NCI-H510A (cell line): ENCODE data around the gene RTP1.
"Not testable (repeated sequence)": the region's sequence is repeated elsewhere in the genome, so short reads cannot be mapped to it uniquely, and the experiment has no call there.

Experiments used
- DNase-seq: peaks from one replicate; lab custom pipeline; 2025; lab: John Stamatoyannopoulos, UW

RTP1 gene, protein sequence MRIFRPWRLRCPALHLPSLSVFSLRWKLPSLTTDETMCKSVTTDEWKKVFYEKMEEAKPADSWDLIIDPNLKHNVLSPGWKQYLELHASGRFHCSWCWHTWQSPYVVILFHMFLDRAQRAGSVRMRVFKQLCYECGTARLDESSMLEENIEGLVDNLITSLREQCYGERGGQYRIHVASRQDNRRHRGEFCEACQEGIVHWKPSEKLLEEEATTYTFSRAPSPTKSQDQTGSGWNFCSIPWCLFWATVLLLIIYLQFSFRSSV

GRCh38 chr3:187197335-187197649, at the start of gene RTP1:
TSS of gene RTP1 (plus strand) at chr3:187197486. CDS start at chr3:187197516, 30 bp downstream.
- no peak for DNase-seq

DNA sequence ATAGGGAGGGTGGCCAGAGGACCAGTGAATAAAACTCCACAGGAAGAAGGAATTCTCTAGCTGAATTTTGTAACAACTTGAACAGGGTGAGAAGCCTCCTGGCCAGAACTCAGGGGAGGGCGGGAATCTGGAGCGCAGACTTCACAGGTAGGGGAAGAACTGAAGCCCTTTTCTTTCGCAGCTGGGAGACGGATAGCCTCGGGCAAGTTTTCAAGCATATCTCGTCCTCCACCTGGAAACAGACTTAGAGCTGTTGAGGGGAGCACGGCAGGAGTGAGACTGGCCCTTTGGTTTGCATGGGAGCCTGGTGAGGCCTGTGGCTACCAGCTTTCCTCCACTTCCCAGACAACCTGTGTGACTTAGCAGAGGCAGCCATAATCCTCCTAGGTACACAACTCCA, 47.1 kb upstream of the RTP1 start:
- no peak for DNase-seq

- no peak for DNase-seq
These were observed 46.7 kb upstream of the RTP1 start for GRCh38 chr3:187150599-187150998.

GRCh38 chr3:187161556-187161955, 35.7 kb upstream of the RTP1 start:
- DNase-seq = no peak

DNA sequence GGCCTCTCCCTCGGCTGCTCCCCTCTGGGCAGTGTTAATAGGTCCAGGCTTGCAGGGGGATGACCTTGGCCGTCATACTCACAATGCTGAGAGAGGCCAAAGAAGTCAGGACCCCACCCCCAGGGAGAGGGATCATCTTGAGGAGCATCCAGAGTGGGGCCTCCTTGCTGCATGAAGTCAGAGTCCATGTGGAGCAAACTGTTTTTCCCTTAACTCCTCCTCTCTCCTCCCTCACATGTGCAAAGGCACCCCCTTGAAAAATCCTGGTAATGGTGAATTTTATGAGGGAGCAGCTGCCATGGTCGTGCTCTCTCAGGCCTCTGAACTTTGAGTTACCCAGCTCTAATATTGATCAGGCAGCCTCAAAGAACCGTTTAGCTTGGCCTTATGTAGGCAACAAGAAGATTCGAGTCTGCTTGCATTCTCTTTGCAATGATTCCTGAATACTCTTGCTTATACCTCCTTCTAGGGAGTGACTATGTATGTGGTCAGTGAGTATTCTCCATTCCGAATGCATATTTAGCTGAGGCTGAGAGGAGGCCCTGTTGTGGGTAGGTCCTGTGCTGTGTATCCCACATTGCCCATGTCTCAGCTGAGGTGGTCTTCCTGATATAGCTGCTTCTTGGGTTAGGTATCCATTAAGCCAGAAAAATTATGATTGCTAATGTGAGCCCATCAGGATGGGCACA, 34.9 kb upstream of the RTP1 start:
- no peak for DNase-seq

DNA sequence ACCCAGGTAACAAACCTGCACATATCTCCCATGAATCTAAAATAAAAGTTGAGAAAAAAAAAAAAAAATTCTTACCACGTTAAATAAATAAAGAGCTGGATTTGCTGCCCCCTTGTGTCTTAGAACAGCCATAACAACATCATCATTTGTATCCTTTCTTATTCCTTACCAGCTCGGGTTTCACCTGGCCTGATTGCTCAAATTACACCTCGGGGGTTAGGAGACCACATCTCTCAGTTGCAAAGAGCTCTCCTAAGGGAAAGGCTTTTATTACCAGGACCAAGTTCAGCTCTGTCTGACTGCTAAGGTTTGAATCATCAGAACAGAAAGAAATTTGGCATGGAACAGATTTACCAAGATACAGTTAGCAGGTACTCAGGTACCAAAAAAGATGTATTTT, 32.1 kb upstream of the RTP1 start:
- DNase-seq = peak; percentile 29

DNA sequence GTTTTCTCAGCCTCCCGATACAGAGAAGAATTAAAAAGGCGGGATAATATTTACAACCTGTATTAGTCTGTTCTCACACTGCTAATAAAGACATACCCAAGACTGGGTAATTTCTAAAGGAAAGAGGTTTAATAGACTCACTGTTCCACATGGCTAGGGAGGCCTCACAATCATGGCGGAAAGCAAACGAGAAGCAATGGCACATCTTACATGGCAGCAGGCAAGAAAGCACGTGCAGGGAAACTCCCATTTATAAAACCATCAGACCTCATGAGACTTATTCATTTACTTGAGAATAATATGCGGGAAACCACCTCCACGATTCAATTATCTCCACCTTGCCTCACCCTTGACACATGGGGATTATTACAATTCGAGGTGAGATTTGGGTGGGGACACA, 30.5 kb upstream of the RTP1 start:
- no peak for DNase-seq

GRCh38 chr3:187167777-187168176, 29.5 kb upstream of the RTP1 start:
- no peak for DNase-seq

- no peak for DNase-seq
These were observed 27.9 kb upstream of the RTP1 start for GRCh38 chr3:187169231-187169960.

GRCh38 chr3:187170911-187171310, 26.4 kb upstream of the RTP1 start:
- not testable (repeated sequence) for DNase-seq

GRCh38 chr3:187172929-187173328, 24.4 kb upstream of the RTP1 start:
- DNase-seq = no peak

- DNase-seq = no peak
These were observed 15.7 kb upstream of the RTP1 start for GRCh38 chr3:187181454-187182170.

- DNase-seq = no peak
These were observed 13.9 kb upstream of the RTP1 start for GRCh38 chr3:187183210-187183862.

- no peak for DNase-seq
These were observed 13.4 kb upstream of the RTP1 start for GRCh38 chr3:187183903-187184302.

GRCh38 chr3:187185759-187186158, 11.5 kb upstream of the RTP1 start:
- no peak for DNase-seq

DNA sequence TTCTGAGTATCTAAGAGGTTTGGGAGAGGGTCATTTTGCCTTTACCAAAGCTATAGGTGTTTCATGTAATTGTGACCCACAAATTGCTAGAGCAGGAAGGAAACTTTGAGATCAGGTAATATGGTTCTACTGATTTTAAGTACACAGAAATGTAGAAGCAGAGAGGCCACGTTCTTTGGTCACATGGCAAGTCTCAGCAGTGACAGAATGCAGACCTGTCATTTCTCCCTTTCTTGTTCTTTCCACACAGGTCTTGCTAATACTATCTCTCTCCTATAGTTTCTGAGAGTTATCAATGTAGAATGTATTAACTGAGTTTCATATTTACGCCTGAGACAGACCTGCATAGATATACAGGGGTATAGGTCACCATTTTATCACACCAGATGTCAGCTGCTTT, 10.9 kb upstream of the RTP1 start:
- DNase-seq = no peak

DNA sequence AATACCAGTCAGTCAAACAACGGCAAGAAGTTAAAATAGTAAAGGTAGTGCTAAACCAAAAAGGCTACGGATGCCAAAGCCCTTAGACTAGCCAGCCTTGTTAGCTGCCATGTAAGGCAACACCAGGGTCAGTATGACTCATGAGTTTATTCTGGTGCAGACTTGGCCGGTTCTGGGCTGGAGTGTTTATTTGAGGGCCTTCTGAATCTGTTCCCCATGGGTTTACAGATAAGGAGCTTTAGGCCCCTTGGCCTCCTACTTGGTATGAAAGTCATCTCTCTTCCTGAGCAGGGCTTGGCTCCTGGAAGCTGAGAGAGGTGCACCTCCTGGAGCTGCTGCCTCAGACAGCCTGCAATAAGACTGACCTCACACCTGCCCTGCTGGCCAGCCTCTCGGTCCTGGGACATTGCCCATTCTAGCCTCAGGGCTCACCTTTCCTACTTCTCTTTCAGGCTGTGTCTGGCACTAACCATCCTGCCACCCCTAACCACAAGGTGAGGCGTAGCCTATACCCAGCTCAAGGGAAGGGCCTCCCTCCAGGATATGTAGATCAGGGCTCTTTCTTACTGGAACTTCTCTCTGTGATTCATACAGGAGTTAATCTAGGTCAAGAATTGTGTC, 10.4 kb upstream of the RTP1 start:
- no peak for DNase-seq

GRCh38 chr3:187188931-187189330, 8.4 kb upstream of the RTP1 start:
- no peak for DNase-seq

GRCh38 chr3:187191271-187191670, 6.0 kb upstream of the RTP1 start:
- DNase-seq = no peak

DNA sequence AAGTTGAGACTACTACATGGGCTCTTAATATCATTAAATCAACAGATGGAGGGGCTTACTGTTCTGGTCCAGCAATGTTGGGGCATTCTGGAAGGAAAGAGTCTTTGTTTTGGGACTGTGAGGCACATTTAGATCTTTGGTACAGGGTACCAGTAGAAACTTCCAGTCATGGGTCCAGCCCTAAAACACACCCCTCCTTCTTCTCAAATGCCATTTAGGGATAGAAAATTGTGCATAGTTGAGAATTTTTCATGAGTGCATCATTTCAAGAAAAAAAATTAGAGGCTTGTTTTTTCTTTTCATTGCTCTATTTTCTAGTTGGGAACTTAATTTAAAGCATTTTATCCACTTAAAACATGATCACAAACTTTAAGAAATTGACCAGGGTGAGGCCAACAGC, 4.1 kb upstream of the RTP1 start:
- no peak for DNase-seq

DNA sequence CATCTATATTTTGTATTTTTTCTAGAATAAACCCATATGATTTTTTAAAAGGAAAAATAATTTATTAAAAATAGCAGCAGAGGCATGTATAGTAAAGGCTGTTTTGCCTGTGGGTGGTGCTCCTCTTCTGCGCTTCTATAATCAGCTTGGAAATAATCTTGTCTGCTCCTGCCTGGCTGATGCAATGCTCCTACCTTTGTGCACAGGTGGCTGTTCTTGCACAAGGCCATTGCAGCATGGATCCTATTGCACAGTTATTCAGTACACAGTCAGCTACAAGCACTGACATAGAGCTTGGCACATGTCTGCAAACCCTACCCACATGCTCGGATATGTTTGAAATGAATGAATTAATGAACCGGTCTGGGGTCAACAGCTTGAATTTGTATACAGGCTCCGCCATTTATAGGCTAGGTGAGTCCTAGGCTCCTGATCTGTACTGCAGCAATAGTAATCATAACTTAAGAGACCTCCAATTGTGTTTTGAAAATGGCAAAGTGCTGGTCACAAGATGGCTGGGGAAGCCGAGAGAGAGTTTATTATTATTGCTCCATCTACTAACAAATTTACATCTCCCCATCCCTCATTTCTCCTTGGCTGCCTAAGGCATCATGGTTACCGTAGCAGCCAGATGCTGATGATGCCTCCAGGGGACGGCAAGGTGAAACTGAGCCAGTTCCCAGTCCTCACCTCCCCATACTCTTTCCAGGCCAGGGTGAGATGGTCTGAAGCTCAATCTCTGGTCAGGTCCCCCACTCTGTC, 532 bp upstream of the RTP1 start:
- DNase-seq = no peak
